Omental fat pad (tissue), 4 donors: ENCODE measurements around the gene LRRC70. TPM values are rescaled to one million over a fixed set of nuclear protein-coding genes. Genes with fewer than 3 reads are reported as not detected.

Experiments used
- ATAC-seq: fragments of 150-250 bp; one replicate; pipeline ENCODE4 v1.9.1; 2016; ENCODE audit warnings: mild to moderate bottlenecking, moderate library complexity; ENCODE audit not compliant: low FRiP score
- DNase-seq: peaks from one replicate; pipeline ENCODE4 v3.0.0-alpha.2; 2019; ENCODE audit warnings: low spot score
- total RNA-seq, 4 donors: library from RNA; depleted of rRNA; stranded (reverse); fragments of >200 nt; gene quantifications; one replicate each; pipeline ENCODE4 v1.1.0, GENCODE V29; 2016
- TF ChIP-seq, protein P1 (sequence below), 3 donors: fragments of 450-650 bp; IDR thresholded peaks; one replicate each; pipeline ENCODE4 v1.5.1; 2016 to 2017; ENCODE audit warnings: antibody characterized with exemption in 3 of 3, mild to moderate bottlenecking in 3 of 3, moderate library complexity in 2 of 3

The LRRC70 gene
- total RNA-seq, 4 donors from 2014 or later = 5.8 to 18.4 (median 7.6) TPM

DNA sequence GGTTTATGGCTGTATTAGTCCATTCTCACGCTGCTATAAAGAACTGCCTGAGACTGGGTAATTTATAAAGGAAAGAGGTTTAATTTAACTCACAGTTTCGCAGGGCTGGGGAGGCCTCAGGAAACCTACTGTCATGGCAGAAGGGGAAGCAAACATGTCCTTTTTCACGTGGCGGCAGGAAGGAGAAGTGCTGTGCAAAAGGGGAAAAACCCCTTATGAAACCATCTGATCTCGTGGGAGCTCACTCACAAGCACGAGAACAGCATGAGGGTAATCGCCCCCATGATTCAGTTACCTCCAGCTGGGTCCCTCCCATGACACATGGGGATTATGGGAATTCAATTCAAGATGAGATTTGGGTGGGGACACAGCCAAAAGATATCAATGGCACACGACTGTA lies 13.9 kb downstream of the LRRC70 start:
- TF ChIP-seq, protein P1, sequence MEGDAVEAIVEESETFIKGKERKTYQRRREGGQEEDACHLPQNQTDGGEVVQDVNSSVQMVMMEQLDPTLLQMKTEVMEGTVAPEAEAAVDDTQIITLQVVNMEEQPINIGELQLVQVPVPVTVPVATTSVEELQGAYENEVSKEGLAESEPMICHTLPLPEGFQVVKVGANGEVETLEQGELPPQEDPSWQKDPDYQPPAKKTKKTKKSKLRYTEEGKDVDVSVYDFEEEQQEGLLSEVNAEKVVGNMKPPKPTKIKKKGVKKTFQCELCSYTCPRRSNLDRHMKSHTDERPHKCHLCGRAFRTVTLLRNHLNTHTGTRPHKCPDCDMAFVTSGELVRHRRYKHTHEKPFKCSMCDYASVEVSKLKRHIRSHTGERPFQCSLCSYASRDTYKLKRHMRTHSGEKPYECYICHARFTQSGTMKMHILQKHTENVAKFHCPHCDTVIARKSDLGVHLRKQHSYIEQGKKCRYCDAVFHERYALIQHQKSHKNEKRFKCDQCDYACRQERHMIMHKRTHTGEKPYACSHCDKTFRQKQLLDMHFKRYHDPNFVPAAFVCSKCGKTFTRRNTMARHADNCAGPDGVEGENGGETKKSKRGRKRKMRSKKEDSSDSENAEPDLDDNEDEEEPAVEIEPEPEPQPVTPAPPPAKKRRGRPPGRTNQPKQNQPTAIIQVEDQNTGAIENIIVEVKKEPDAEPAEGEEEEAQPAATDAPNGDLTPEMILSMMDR (IDR thresholded peaks at IDR 0.05) = no peak
- DNase-seq (no peak), ATAC-seq (no peak)

DNA sequence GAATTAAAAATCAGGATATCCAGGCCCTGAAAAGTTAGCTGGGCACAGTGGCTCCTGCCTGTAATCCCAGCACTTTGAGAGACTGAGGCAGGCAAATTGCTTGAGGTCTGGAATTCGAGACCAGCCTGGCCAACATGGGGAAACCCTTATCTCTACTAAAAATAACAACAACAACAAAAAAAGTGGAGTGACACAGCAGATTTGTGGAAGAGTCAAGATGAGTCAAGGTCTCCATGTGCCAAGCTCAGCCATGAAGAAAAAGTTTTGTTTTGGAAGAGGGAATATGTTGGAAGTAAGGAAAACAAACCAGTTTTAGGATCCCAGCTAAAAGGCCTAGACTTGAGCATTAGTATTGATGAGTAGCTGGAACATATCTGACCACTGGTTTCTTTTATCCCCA lies 14.7 kb downstream of the LRRC70 start:
- no peak for DNase-seq
- TF ChIP-seq, protein P1 (IDR thresholded peaks at IDR 0.05) = no peak
- ATAC-seq = no peak

DNA sequence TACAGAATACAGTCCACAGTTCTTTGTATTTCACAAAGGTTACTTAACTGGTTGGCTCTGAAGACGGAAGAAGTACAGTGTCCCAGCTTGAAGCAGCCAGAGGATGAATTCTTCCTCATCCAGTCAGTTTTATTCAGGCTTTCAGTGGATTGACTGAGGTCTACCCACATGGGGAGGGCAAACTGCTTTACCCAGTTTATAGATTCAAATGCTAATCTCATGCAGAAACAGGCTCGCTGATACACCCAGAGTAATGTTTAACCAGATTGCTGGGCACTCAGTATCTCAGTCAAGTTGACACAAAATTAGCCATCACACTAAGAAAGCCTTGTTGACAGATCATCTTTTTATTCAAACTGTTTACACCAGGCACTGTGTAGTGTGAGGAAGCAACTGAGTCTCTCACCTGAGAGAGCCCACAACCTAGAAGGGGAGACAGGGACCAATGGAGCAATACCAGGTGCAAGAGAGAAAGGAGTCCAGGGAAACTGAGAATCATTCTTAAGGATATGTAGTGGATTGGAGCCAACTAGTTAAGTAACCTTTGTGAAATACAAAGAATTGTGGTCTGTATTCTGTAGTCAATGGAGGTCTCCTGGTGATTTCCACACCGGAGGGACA lies 15.9 kb downstream of the LRRC70 start:
- ATAC-seq = no peak
- no peak for DNase-seq
- TF ChIP-seq, protein P1 (IDR thresholded peaks at IDR 0.05) = no peak

DNA sequence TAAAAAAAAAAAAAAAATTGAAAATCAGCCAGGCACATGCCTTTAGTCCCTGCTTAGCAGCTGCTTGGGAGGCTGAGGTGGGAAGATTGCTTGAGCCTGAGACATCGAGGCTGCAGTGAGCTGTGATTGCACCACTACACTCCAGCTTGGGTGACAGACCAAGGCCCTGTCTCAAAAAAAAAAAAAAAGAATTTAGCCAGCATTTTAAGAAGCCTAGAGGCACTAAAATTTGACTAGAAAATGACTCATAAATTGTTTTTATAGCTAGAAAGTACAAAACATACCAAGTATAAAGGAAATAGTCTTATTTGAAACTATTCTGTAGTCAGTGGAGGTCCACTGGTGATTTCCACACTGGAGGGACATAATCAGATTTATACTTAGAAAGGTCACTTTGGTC lies 17.5 kb downstream of the LRRC70 start:
- no peak for ATAC-seq
- TF ChIP-seq, protein P1 (IDR thresholded peaks at IDR 0.05) = no peak
- no peak for DNase-seq

DNA sequence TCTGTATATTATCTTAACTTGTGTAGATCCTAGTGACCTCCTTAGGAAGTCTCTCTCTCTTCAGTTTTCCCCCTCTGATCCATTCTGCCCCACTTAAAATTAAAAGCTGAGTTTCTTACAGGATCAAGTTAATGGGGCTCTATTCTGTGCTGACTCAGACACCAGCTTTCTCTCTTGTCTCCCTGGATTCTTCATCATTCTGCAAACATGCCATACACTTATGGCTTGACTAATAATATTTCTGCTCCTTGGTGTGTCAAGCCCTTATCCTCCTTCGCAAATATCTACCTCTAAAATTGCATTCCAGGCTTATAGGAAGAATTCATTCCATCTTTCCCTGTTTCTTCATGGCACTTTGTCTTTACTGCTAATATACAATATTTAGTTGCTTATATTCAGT lies 18.1 kb downstream of the LRRC70 start:
- DNase-seq = no peak
- TF ChIP-seq, protein P1 (IDR thresholded peaks at IDR 0.05) = no peak
- ATAC-seq = no peak

DNA sequence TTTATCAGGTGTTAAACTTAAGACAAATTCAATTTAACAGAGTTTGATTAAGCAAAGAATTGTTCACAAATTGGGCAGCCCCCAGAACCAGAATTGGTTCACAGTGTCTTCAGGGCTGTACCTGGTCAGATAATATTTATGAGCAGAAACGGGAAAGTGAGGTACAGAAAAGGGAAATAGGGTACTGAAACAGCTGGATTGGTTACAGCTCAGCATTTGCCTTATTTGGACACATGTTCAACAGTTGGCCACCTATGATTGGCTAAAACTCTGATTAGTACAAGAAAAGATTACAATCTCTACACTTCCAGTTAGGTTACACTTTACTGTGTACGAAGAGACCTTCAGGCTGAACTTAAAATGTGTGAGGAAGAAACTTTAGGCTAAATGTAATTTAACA lies 18.7 kb downstream of the LRRC70 start:
- no peak for ATAC-seq
- no peak for DNase-seq
- TF ChIP-seq, protein P1 (IDR thresholded peaks at IDR 0.05) = no peak

DNA sequence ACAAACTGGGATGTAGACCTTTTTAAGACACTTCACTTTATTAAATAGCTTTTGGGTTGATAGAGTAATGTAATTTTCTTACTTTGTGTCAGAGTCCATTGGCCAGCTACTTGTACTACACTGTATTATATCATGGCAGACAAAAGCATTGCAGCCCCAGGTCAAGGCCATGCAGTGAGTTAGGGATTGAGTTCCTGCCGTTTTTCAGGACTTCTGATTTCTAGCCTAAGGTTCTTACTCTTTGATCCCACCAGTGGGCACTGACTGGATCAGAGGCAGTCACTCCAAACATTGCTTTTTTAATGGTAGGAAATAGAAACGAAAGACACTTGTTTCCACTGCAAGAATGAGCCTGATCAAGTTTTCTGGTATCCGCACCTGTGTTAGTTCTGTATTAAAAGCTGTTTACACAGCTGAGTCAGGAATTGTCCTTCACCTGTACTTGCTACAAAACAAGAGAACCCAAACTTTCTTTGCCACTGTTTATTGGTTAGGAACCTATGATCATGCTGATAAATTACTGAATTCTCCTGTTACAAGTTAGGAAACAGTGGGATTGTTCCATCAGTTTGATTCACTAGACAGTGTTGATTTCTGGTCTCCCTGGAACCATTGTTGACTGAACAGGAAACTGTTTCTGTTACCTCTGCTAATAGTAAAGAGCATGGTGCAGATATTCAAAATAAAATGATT lies 22.1 kb downstream of the LRRC70 start:
- TF ChIP-seq, protein P1 (IDR thresholded peaks at IDR 0.05) = no peak
- DNase-seq (no peak), ATAC-seq (no peak)
